Measurements from ENCODE around the gene SLC23A2.

GRCh38 chr20:4802527-4802926, 198.8 kb downstream of the SLC23A2 start:
- TF ChIP-seq POLR2AphosphoS5 (IDR thresholded peaks at IDR 0.05; ENCODE audit: low read depth, low read length) (no peak), SIN3A (IDR thresholded peaks at IDR 0.05; ENCODE audit: borderline replicate concordance, insufficient read depth, low read length) (no peak), TAF1 (IDR thresholded peaks at IDR 0.05; ENCODE audit: borderline replicate concordance, insufficient read depth, low read length) (no peak), REST (IDR thresholded peaks at IDR 0.05; ENCODE audit: insufficient read depth in 1 of 2, low read depth in 2 of 2, low read length in 2 of 2) (no peak), FOXP2 (optimal IDR thresholded peaks at IDR 0.05; ENCODE audit: borderline replicate concordance, extremely low read depth, extremely low read length, insufficient read depth) (no peak)

Measured in PFSK-1 (cell line).